ENCODE measurements around the gene CTNND2.

Gene CTNND2

GRCh38 chr5:10923310-10923709 lies 980.9 kb downstream of the CTNND2 start:
- DNase-seq (ENCODE audit: low spot score) = no peak
- H3K27ac ChIP-seq = no peak overlapping the region
- no peak for TF ChIP-seq CTCF (IDR thresholded peaks at IDR 0.05)
- no peak overlapping the region for H3K4me3 ChIP-seq

Data from coronary artery (tissue), 2 donors.